Measurements from ENCODE around the gene LIMCH1. TPM values are rescaled to one million over a fixed set of nuclear protein-coding genes. Genes with fewer than 3 reads are reported as not detected.

Gene LIMCH1, protein sequence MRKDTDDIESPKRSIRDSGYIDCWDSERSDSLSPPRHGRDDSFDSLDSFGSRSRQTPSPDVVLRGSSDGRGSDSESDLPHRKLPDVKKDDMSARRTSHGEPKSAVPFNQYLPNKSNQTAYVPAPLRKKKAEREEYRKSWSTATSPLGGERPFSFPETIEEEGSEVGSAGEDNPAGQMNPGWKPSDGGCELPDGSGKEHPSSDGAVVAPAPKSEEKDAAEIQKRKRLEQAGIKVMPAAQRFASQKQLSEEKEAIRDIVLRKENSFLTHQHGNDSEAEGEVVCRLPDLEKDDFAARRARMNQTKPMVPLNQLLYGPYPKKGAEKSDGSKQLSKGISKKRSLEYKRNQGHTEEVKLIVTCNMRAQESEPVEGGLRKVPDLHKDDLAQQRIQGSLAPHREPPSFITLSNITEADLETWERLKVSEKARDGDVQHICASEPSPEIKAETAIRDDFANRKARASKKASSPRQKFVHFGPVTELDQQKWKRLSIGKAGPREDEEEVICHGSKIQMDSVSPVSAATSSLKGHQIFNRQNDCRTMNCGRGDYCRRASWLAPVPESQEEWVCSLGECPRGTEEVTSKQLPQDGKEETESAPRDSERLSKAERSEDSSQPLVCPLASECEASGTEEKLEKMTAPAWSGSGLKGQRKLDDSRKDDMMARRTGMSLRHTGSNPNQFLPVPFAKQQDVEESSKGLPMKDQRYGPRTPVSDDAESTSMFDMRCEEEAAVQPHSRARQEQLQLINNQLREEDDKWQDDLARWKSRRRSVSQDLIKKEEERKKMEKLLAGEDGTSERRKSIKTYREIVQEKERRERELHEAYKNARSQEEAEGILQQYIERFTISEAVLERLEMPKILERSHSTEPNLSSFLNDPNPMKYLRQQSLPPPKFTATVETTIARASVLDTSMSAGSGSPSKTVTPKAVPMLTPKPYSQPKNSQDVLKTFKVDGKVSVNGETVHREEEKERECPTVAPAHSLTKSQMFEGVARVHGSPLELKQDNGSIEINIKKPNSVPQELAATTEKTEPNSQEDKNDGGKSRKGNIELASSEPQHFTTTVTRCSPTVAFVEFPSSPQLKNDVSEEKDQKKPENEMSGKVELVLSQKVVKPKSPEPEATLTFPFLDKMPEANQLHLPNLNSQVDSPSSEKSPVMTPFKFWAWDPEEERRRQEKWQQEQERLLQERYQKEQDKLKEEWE (N-terminal part only)
- 0.81 and 9.1 TPM in 2 replicates for total RNA-seq

DNA sequence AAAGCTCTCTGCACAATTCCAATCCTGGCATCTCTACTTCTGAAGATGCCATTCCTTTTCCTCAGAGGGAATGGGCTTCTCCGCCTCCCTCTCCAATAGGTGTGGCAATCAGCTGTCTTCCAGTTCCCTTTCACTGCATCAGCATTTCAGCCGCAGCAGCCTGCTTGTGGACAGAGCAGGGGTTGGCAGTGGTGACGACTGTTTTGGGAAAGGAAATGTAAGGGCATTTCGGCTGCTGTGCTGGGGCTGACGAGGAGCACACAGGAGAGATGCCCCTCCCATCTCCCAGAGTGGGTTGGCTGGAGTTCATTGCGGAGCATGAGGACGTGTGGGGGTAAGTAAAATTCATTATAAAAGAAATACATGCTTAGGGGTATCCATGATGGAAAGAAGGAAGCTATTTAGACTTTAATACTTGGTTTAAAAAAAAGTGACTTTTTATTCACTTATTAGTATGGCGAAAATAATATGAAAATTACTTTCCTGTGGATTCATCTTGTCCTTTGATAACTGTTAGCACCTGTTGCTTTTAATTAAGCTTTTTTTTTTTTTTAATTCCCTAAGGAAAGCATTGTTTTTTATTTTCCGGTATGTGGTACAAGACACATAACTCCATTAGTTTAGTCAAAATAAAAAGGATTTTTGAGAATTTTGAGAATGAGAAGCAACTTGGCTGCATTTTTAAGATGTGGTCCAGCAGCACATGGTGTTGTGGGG, at the start of gene LIMCH1:
TSS of gene LIMCH1 (plus strand) at position 141 of the 717 bp plus-strand sequence. CDS start 67,839 bp downstream, outside the sequence.

DNA sequence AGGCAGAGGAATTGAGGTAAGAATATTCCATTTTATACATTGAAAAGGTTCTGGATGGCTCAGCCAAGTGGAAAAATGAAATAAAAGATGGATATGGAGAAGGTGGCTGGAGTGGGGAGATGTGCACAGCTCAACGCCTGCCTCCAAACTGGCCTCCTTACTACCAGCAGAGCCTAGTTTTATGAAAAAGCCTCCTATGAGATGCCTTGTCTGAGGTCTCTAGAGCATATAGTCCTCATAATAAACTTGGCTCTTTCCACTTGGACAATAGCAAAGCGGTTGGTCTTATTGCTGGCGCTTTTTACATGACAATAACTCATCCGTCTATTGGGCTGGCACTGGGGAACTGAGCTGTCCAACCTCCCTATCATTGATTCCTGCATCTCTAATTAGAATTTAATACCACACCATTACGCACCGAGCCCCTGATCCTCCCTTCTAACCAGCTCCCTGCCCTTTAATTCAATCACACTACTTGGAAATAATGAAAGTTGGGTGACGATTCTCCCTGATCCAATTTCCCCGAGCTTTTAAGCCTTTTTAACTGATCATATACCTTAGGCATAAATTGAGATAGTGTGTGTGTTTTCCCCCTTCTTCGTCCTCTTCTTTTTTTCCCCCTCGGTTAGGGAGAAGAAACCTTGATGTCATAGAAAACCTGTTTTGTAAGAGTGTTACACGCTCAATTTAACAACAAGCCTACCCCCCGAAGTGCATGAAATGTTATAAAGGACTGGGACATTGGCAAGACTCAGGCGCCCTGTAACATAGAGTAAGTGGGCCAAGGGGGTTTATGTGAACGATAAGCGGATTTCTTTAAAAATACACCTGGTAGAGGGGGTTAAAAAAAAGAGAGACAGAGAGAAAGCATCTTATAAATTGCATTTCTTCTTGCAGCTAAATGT, 210.9 kb downstream of the LIMCH1 start, which contains the start of gene PHOX2B:
TSS of gene PHOX2B (minus strand) at position 155 of the 905 bp plus-strand sequence. CDS start at position 40, 115 bp downstream.

Other genes starting within 250 kb of the LIMCH1 start
- not detected in 2 replicates for gene PHOX2B, start 210.6 kb downstream of the LIMCH1 start, total RNA-seq